H1 (cell line): Measurements from ENCODE around the gene ABCA9. TPM values are rescaled to one million over a fixed set of nuclear protein-coding genes. Genes with fewer than 3 reads are reported as not detected.
"Not testable (repeated sequence)": the region's sequence is repeated elsewhere in the genome, so short reads cannot be mapped to it uniquely, and the experiment has no call there.

Experiments
- CTCF ChIA-PET: fragments of 300-600 bp; sonication (Branson Sonifier 250); formaldehyde crosslinking; loops from one replicate; lab custom pipeline; 2021; ENCODE audit not compliant: partially characterized antibody; lab: Charles Lee
- POLR2A ChIA-PET: fragments of 300-600 bp; sonication (Branson Sonifier 250); formaldehyde crosslinking; loops from one replicate; lab custom pipeline; 2021; ENCODE audit warnings: inconsistent platforms; ENCODE audit not compliant: partially characterized antibody; lab: Charles Lee
- DNase-seq, 2 experiments: peaks; one replicate each; pipeline versions ENCODE4 v3.0.0 to v3.0.0-alpha.2; 2010 to 2022; ENCODE audit warnings: low spot score in 2 of 2, low read depth in 1 of 2, mixed read lengths in 1 of 2
- FAIRE-seq: peaks from 2 replicates; lab custom pipeline; 2011; peaks lifted over from hg19 to GRCh38; lab: Jason Lieb, UNC
- H2AFZ ChIP-seq: 2 replicates; pipeline ENCODE4 v1.8.1; 2012; ENCODE audit warnings: low read length, inconsistent platforms
- H2AK5ac ChIP-seq: 2 replicates; pipeline ENCODE4 v1.6.1; 2013; ENCODE audit warnings: low read depth, low read length
- H2BK120ac ChIP-seq: replicated peaks from 2 replicates; pipeline ENCODE3; 2013; ENCODE audit warnings: low read depth, low read length, inconsistent platforms
- H2BK12ac ChIP-seq: 2 replicates; pipeline ENCODE4 v1.6.1; 2013; ENCODE audit warnings: low read depth, low read length
- H2BK15ac ChIP-seq: 2 replicates; pipeline ENCODE4 v1.6.1; 2013; ENCODE audit warnings: low read length
- H2BK20ac ChIP-seq: 2 replicates; pipeline ENCODE4 v1.6.1; 2013; ENCODE audit warnings: low read length
- H2BK5ac ChIP-seq: 2 replicates; pipeline ENCODE4 v1.6.1; 2013; ENCODE audit warnings: low read depth, low read length
- H3K14ac ChIP-seq: 2 replicates; pipeline ENCODE4 v1.6.1; 2013; ENCODE audit warnings: inconsistent platforms; ENCODE audit not compliant: insufficient read length
- H3K18ac ChIP-seq: 2 replicates; pipeline ENCODE4 v1.6.1; 2013; ENCODE audit warnings: low read length; ENCODE audit errors: extremely low read depth
- H3K23ac ChIP-seq: 2 replicates; pipeline ENCODE4 v1.6.1; 2013; ENCODE audit warnings: inconsistent platforms; ENCODE audit not compliant: insufficient read length
- H3K23me2 ChIP-seq: 2 replicates; pipeline ENCODE4 v1.6.1; 2013; ENCODE audit warnings: low read depth, low read length
- H3K27ac ChIP-seq: 2 replicates; pipeline ENCODE4 v1.6.1; 2011; ENCODE audit warnings: low read depth, low read length, inconsistent platforms
- H3K27me3 ChIP-seq, 4 experiments: replicated peaks in 1 of 4; 1 replicate in 1 of 4; 2 replicates in 3 of 4; pipeline versions ENCODE4 v1.6.1 to v1.8.1; 2011 to 2013; ENCODE audit warnings: low read length in 3 of 4, mild to moderate bottlenecking in 3 of 4, inconsistent platforms in 2 of 4, mixed read lengths in 2 of 4, moderate library complexity in 1 of 4; ENCODE audit not compliant: control insufficient read depth in 3 of 4, insufficient read depth in 3 of 4; ENCODE audit errors: extremely low read depth in 1 of 4
- H3K36me3 ChIP-seq, 4 experiments: 2 replicates each; pipeline versions ENCODE4 v1.6.1 to v1.8.1; 2011 to 2013; ENCODE audit warnings: mild to moderate bottlenecking in 4 of 4, low read length in 3 of 4, moderate library complexity in 2 of 4, control low read depth in 1 of 4, inconsistent platforms in 1 of 4; ENCODE audit not compliant: insufficient read depth in 4 of 4, control insufficient read depth in 2 of 4
- H3K4ac ChIP-seq: replicated peaks from 2 replicates; pipeline ENCODE3; 2013; ENCODE audit warnings: low read length, low read depth, mixed read lengths, inconsistent platforms; ENCODE audit not compliant: insufficient read length
- H3K4me1 ChIP-seq, 4 experiments: replicated peaks in 1 of 4; 1 replicate in 1 of 4; 2 replicates in 3 of 4; pipeline versions ENCODE4 v1.6.1 to v1.8.1; 2011 to 2013; ENCODE audit warnings: low read length in 3 of 4, inconsistent platforms in 2 of 4, mixed read lengths in 1 of 4; ENCODE audit not compliant: insufficient read depth in 4 of 4, control insufficient read depth in 3 of 4
- H3K4me2 ChIP-seq, 2 experiments: 2 replicates each; pipeline versions ENCODE4 v1.6.1 to v1.8.1; 2011 to 2013; ENCODE audit warnings: low read depth in 2 of 2, low read length in 2 of 2, control low read depth in 1 of 2, inconsistent platforms in 1 of 2, mild to moderate bottlenecking in 1 of 2; ENCODE audit not compliant: insufficient read depth in 1 of 2
- H3K4me3 ChIP-seq, 4 experiments: fragments of 200-600, 300-600 bp in 1 of 4; sonication (generic), shearing (Covaris generic), sonication (Bioruptor Twin) in 1 of 4; 2 replicates each; pipeline versions ENCODE4 v1.5.1 to v1.8.1; 2011 to 2016; ENCODE audit warnings: low read length in 4 of 4, low read depth in 3 of 4, control low read depth in 2 of 4, inconsistent platforms in 2 of 4, mild to moderate bottlenecking in 2 of 4, mixed read lengths in 1 of 4, moderate library complexity in 1 of 4; ENCODE audit not compliant: insufficient read depth in 2 of 4; ENCODE audit errors: extremely low read depth in 1 of 4
- H3K56ac ChIP-seq: replicated peaks from 2 replicates; pipeline ENCODE3; 2013; ENCODE audit warnings: low read depth, mild to moderate bottlenecking, mixed read lengths, low read length, inconsistent platforms; ENCODE audit not compliant: insufficient read length
- H3K79me1 ChIP-seq: 2 replicates; pipeline ENCODE4 v1.6.1; 2013; ENCODE audit warnings: low read depth, low read length, control low read depth
- H3K79me2 ChIP-seq, 2 experiments: 2 replicates each; pipeline versions ENCODE4 v1.6.1 to v1.8.1; 2012 to 2013; ENCODE audit warnings: low read length in 2 of 2, mild to moderate bottlenecking in 2 of 2, inconsistent platforms in 1 of 2; ENCODE audit not compliant: insufficient read depth in 2 of 2, control insufficient read depth in 1 of 2
- H3K9ac ChIP-seq, 4 experiments: replicated peaks in 1 of 4; 1 replicate in 1 of 4; 2 replicates in 3 of 4; pipeline versions ENCODE4 v1.6.1 to v1.8.1; 2011 to 2013; ENCODE audit warnings: low read depth in 3 of 4, low read length in 3 of 4, control low read depth in 2 of 4, mild to moderate bottlenecking in 2 of 4, moderate library complexity in 2 of 4, inconsistent platforms in 1 of 4; ENCODE audit errors: extremely low read depth in 1 of 4
- H3K9me3 ChIP-seq, 2 experiments: 2 replicates each; pipeline versions ENCODE4 v1.6.1 to v1.8.1; 2012 to 2013; ENCODE audit warnings: mild to moderate bottlenecking in 2 of 2, moderate library complexity in 2 of 2, control low read depth in 1 of 2, inconsistent platforms in 1 of 2, low read depth in 1 of 2, low read length in 1 of 2, mixed read lengths in 1 of 2; ENCODE audit not compliant: insufficient read depth in 2 of 2
- H4K20me1 ChIP-seq, 2 experiments: replicated peaks in 1 of 2; 2 replicates each; pipeline versions ENCODE3 to v1.8.1; 2011 to 2013; ENCODE audit warnings: inconsistent platforms in 2 of 2, low read length in 2 of 2, mild to moderate bottlenecking in 1 of 2; ENCODE audit not compliant: insufficient read depth in 2 of 2, control insufficient read depth in 1 of 2
- H4K5ac ChIP-seq: 2 replicates; pipeline ENCODE4 v1.6.1; 2013; ENCODE audit warnings: low read length, low read depth, mixed read lengths, inconsistent platforms; ENCODE audit not compliant: insufficient read length
- H4K8ac ChIP-seq: 2 replicates; pipeline ENCODE4 v1.8.0; 2013; ENCODE audit warnings: mild to moderate bottlenecking, moderate library complexity, low read length, inconsistent platforms; ENCODE audit not compliant: insufficient read depth; ENCODE audit errors: extremely low read depth
- H4K91ac ChIP-seq: replicated peaks from 2 replicates; pipeline ENCODE3; 2013; ENCODE audit warnings: low read length, mixed read lengths, inconsistent platforms; ENCODE audit not compliant: insufficient read length
- CBX5 ChIP-seq: fragments of 300-800, 300-1000 bp; sonication (generic); IDR thresholded peaks from 2 replicates; pipeline ENCODE4 v1.7.1; 2016; ENCODE audit warnings: antibody characterized with exemption, low read length, low read depth
- GABPA ChIP-seq: IDR thresholded peaks from 2 replicates; pipeline ENCODE4 v1.6.1; 2011; ENCODE audit warnings: mild to moderate bottlenecking, low read length, moderate library complexity, borderline replicate concordance; ENCODE audit not compliant: insufficient read depth
- JUN ChIP-seq: IDR thresholded peaks from 2 replicates; pipeline ENCODE4 v1.6.1; 2011; ENCODE audit warnings: low read depth, mild to moderate bottlenecking, improper control_type of control experiment, low read length
- POU5F1 ChIP-seq: IDR thresholded peaks from 2 replicates; pipeline ENCODE4 v1.6.1; 2011; ENCODE audit warnings: low read depth, mild to moderate bottlenecking, low read length, moderate library complexity
- RAD21 ChIP-seq, 2 experiments: IDR thresholded peaks in 1 of 2; conservative IDR thresholded peaks in 1 of 2; 2 replicates each; pipeline ENCODE4 v1.6.1; 2011; ENCODE audit warnings: low read depth in 2 of 2, low read length in 2 of 2, improper control_type of control experiment in 1 of 2, inconsistent platforms in 1 of 2, mild to moderate bottlenecking in 1 of 2, moderate library complexity in 1 of 2
- TBP ChIP-seq: IDR thresholded peaks from 2 replicates; pipeline ENCODE4 v1.6.1; 2011; ENCODE audit warnings: low read depth, low read length, improper control_type of control experiment
- TEAD4 ChIP-seq: IDR thresholded peaks from 2 replicates; pipeline ENCODE4 v1.6.1; 2012; ENCODE audit warnings: low read depth, low read length, inconsistent platforms, mixed read lengths
- WGBS, 2 experiments: shearing (Covaris generic) in 1 of 2; methylation state at CpG; one replicate each; pipeline versions ENCODE4 v1.1.6 to v1.1.7; 2013 to 2015; ENCODE audit warnings: low lambda C conversion rate in 2 of 2, mixed read lengths in 2 of 2, inconsistent platforms in 1 of 2, low coverage in 1 of 2, missing lambda C conversion rate in 1 of 2; ENCODE audit not compliant: insufficient replicate concordance in 2 of 2, insufficient coverage in 1 of 2, insufficient read length in 1 of 2; ENCODE audit errors: extremely low coverage in 1 of 2, missing lambda C conversion rate in 1 of 2; 5-methylcytosine and 5-hydroxymethylcytosine counted together
- polyA plus RNA-seq, 7 experiments: library from polyadenylated mRNA; depleted of rRNA in 3 of 7; stranded (reverse) in 5 of 7; unstranded in 2 of 7; fragments of >200 nt in 5 of 7; fragments of 200-250 nt in 2 of 7; gene quantifications; 1 replicate in 5 of 7; 2 replicates in 1 of 7; 4 replicates in 1 of 7; pipeline versions ENCODE4 v1.2.1 to v1.2.3, GENCODE V29; 2011 to 2013; ENCODE audit warnings: missing spikeins in 2 of 7, mixed read lengths in 2 of 7
- total RNA-seq: library from RNA; stranded (reverse); fragmentation: NEBNext Ultra II Directional; extraction: Animal tissue kit (Norgen Biotek cat#: 25700); gene quantifications from 2 replicates; pipeline ENCODE4 v1.2.1, GENCODE V29; 2021
- TF ChIP-seq, protein P1 (sequence below), 3 experiments: IDR thresholded peaks; 1 replicate in 2 of 3; 2 replicates in 1 of 3; pipeline versions ENCODE4 v1.5.1 to v1.6.1; 2011; ENCODE audit warnings: low read length in 3 of 3, mild to moderate bottlenecking in 3 of 3, inconsistent platforms in 2 of 3, low read depth in 1 of 3, moderate library complexity in 1 of 3; ENCODE audit not compliant: insufficient read depth in 1 of 3; ENCODE audit errors: control extremely low read depth in 1 of 3

The ABCA9 gene
- total and polyA plus RNA-seq, 2 of the 8 experiments (the other 6 are each of a cell fraction or from before 2014, with no cell fraction given): not detected

DNA sequence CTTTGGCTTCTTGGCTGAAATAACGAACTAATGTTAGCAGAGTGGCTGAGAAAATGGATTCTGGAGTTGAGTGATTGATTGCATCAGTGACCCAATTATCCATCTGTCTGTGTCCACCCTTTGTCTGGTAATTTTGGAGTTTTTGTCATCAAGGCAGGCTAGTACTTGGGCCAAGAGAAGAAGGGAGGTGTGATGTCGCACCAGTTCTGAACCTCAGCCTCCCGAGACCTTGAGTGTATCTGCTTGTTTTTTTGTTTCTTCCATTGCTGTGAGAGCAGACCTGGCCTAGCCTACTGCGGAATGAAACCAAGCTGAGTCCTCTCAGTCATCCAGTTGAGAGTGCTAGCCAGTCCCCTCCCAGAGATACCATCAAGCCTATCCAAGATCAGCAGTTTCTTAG is 110.0 kb downstream of the ABCA9 start (continued):
- no peak for TF ChIP-seq RAD21 (IDR thresholded peaks at IDR 0.05 in 1 of 2, conservative IDR thresholded peaks at IDR 0.05 in 1 of 2; ENCODE audit: low read depth in 2 of 2, low read length in 2 of 2)
- TF ChIP-seq, protein P1, sequence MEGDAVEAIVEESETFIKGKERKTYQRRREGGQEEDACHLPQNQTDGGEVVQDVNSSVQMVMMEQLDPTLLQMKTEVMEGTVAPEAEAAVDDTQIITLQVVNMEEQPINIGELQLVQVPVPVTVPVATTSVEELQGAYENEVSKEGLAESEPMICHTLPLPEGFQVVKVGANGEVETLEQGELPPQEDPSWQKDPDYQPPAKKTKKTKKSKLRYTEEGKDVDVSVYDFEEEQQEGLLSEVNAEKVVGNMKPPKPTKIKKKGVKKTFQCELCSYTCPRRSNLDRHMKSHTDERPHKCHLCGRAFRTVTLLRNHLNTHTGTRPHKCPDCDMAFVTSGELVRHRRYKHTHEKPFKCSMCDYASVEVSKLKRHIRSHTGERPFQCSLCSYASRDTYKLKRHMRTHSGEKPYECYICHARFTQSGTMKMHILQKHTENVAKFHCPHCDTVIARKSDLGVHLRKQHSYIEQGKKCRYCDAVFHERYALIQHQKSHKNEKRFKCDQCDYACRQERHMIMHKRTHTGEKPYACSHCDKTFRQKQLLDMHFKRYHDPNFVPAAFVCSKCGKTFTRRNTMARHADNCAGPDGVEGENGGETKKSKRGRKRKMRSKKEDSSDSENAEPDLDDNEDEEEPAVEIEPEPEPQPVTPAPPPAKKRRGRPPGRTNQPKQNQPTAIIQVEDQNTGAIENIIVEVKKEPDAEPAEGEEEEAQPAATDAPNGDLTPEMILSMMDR (IDR thresholded peaks at IDR 0.05; ENCODE audit: control extremely low read depth in 1 of 3, insufficient read depth in 1 of 3, low read depth in 1 of 3, low read length in 3 of 3): no peak
- no peak for TF ChIP-seq TEAD4
- no peak for TF ChIP-seq GABPA
- TF ChIP-seq TBP: no peak
- TF ChIP-seq CBX5: no peak
- TF ChIP-seq JUN: no peak
- no peak for TF ChIP-seq POU5F1

DNA sequence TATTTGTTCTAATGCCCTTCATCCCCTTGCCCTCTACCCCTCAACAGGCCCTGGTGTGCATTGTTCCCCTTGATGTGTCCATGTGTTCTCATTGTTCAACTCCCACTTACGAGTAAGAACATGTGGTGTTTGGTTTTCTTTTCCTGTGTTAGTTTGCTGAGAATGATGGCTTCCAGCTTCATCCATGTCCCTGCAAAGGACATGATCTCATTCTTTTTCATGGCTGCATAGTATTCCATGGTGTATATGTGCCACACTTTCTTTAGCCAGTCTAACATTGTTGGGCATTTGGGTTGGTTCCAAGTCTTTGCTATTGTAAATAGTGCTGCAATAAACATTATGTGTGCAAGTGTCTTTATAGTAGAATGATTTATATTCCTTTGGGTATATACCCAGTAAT is 112.9 kb downstream of the ABCA9 start:
- H2BK20ac ChIP-seq, H3K18ac ChIP-seq, H3K4me1 ChIP-seq, H2BK120ac ChIP-seq, H3K9ac ChIP-seq, POLR2A ChIA-PET, H2AK5ac ChIP-seq, H3K9me3 ChIP-seq, H2BK5ac ChIP-seq, H3K23me2 ChIP-seq, H4K8ac ChIP-seq, H4K20me1 ChIP-seq, H4K5ac ChIP-seq, H3K4me3 ChIP-seq, H3K27me3 ChIP-seq, H3K14ac ChIP-seq, H3K79me1 ChIP-seq, H4K91ac ChIP-seq, H3K79me2 ChIP-seq, H3K23ac ChIP-seq, H3K36me3 ChIP-seq, H3K4me2 ChIP-seq, H3K4ac ChIP-seq, H2AFZ ChIP-seq, DNase-seq, FAIRE-seq, H3K56ac ChIP-seq, H3K27ac ChIP-seq, H2BK15ac ChIP-seq, H2BK12ac ChIP-seq: not testable (repeated sequence)
- CTCF ChIA-PET: interaction anchor here (1.2 kb wide), 1 partner anchor 138 kb away, joined by 3 read pairs; no protein-coding TSS in a partner anchor
- 79% methylated on average over 1 of the region's 1 CpG; no CpG with 5 or more reads in 1 of the 2 experiments for WGBS, 2 experiments
